Colon (tissue), 2 donors: ENCODE results near the gene C1orf185.
"Not testable (repeated sequence)": the region's sequence is repeated elsewhere in the genome, so short reads cannot be mapped to it uniquely, and the experiment has no call there.

Experiments
- FAIRE-seq: peaks from 2 replicates; lab custom pipeline; 2012; peaks lifted over from hg19 to GRCh38; lab: Jason Lieb, UNC
- donor health status: control.
- donor health status: control.

Gene C1orf185

GRCh38 chr1:51137696-51138095, 35.7 kb downstream of the C1orf185 start:
- not testable (repeated sequence) for FAIRE-seq

- FAIRE-seq = no peak
Measured at GRCh38 chr1:51139474-51139873, 37.4 kb downstream of the C1orf185 start.

- no peak for FAIRE-seq
Measured at GRCh38 chr1:51147394-51147793, 45.4 kb downstream of the C1orf185 start.

GRCh38 chr1:51154776-51155175, 52.7 kb downstream of the C1orf185 start:
- no peak for FAIRE-seq

- FAIRE-seq = no peak
Measured at GRCh38 chr1:51156752-51157151, 54.7 kb downstream of the C1orf185 start.

GRCh38 chr1:51157395-51157794, 55.4 kb downstream of the C1orf185 start:
- no peak for FAIRE-seq

GRCh38 chr1:51158263-51158662, 56.2 kb downstream of the C1orf185 start:
- no peak for FAIRE-seq

- FAIRE-seq = not testable (repeated sequence)
Measured at GRCh38 chr1:51162560-51162959, 60.5 kb downstream of the C1orf185 start.

GRCh38 chr1:51165540-51165939, 63.5 kb downstream of the C1orf185 start:
- no peak for FAIRE-seq

GRCh38 chr1:51168266-51168845, 66.3 kb downstream of the C1orf185 start:
- FAIRE-seq = no peak

- no peak for FAIRE-seq
Measured at GRCh38 chr1:51168936-51169335, 66.9 kb downstream of the C1orf185 start.

GRCh38 chr1:51170342-51170741, 68.3 kb downstream of the C1orf185 start:
- FAIRE-seq = no peak

GRCh38 chr1:51172811-51173210, 70.8 kb downstream of the C1orf185 start:
- no peak for FAIRE-seq

- no peak for FAIRE-seq
Measured at GRCh38 chr1:51175278-51175677, 73.2 kb downstream of the C1orf185 start.

- not testable (repeated sequence) for FAIRE-seq
Measured at GRCh38 chr1:51177988-51178387, 76.0 kb downstream of the C1orf185 start.

GRCh38 chr1:51188230-51188629, 86.2 kb downstream of the C1orf185 start:
- FAIRE-seq = no peak

- FAIRE-seq = peak; percentile 62
Measured at GRCh38 chr1:51189421-51190073, 87.5 kb downstream of the C1orf185 start.

- FAIRE-seq = no peak
Measured at GRCh38 chr1:51190961-51191360, 88.9 kb downstream of the C1orf185 start.

- FAIRE-seq = no peak
Measured at GRCh38 chr1:51192213-51192843, 90.3 kb downstream of the C1orf185 start.

- FAIRE-seq = no peak
Measured at GRCh38 chr1:51193564-51193963, 91.5 kb downstream of the C1orf185 start.
